Measurements from ENCODE around the gene SH3PXD2A. TPM values are rescaled to one million over a fixed set of nuclear protein-coding genes. Genes with fewer than 3 reads are reported as not detected.

Gene SH3PXD2A
- total and polyA plus RNA-seq, 9 of the 15 experiments (the other 6 are each of a cell fraction or from before 2014, with no cell fraction given) = 0.41 to 9.3 (median 2.5) TPM

GRCh38 chr10:103618575-103619423 lies 236.6 kb downstream of the SH3PXD2A start (continued):
- TF ChIP-seq ZBTB26 (CRISPR knock-in tag; IDR thresholded peaks at IDR 0.05) (no peak), E4F1 (CRISPR knock-in tag; IDR thresholded peaks at IDR 0.05; ENCODE audit: borderline replicate concordance) (no peak), NONO (IDR thresholded peaks at IDR 0.05; ENCODE audit: low read depth in 2 of 2, low read length in 1 of 2) (peak in 1 of 2 experiments; percentile 24; a peak in 1 of 4 replicates), ARID3A (IDR thresholded peaks at IDR 0.05; ENCODE audit: borderline replicate concordance, low read depth, low read length) (no peak), REST (IDR thresholded peaks at IDR 0.05; ENCODE audit: borderline replicate concordance) (no peak), REST (CRISPR knock-in tag; IDR thresholded peaks at IDR 0.05; ENCODE audit: low read depth) (no peak), ZNF699 (CRISPR knock-in tag; IDR thresholded peaks at IDR 0.05; ENCODE audit: insufficient replicate concordance) (no peak), MCM7 (IDR thresholded peaks at IDR 0.05) (no peak), CHAMP1 (IDR thresholded peaks at IDR 0.05) (no peak)

Measured in K562 (cell line).